ENCODE measurements around the gene CACNA1I. TPM values are rescaled to one million over a fixed set of nuclear protein-coding genes. Genes with fewer than 3 reads are reported as not detected.

Gene CACNA1I
- total and polyA plus RNA-seq, 7 donors, result 0.01 to 0.14 (median 0.04) TPM; not detected in 2

DNA sequence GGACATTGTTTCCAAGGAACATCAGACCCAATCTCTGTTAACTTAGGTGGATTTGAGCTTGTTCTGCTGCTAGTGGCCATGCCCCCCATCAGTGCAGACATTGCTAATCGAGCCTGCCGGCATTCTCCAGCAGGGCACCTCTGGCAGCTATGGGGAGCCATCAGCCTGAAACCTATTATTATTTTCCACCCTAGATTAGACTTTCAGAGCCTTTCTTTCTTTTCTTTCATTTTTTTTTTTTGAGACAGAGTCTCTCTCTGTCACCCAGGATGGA, 4.9 kb downstream of the CACNA1I start:
- Histone ChIP-seq H3K27ac (no peak overlapping the region), H3K9me3 (no peaks in the 10 kb centered on the region), H3K27me3 (ENCODE audit: insufficient read depth in 3 of 3, low read length in 2 of 3) (peaks cover 0 to 29% (median 8%) of the 10 kb centered on the region in 3 donors), H3K4me3 (no peak overlapping the region), H3K4me1 (no peaks in the 10 kb centered on the region), H3K36me3 (ENCODE audit: insufficient read depth in 1 of 2, low read depth in 1 of 2) (no peaks in the 10 kb centered on the region)
- intact Hi-C loops (cut with DNase I), result loop anchor here in 1 of 2 donors (10.0 kb wide), 1 partner anchor 389 kb away; the partner anchor contains the start of gene TMA7B
- DNase-seq (no peak), ATAC-seq (no peak)
- WGBS, 3 donors, result 82 to 89% (median 83%) methylated on average over 2 of the region's 2 CpGs
- TF ChIP-seq CTCF (IDR thresholded peaks at IDR 0.05), result no peak

DNA sequence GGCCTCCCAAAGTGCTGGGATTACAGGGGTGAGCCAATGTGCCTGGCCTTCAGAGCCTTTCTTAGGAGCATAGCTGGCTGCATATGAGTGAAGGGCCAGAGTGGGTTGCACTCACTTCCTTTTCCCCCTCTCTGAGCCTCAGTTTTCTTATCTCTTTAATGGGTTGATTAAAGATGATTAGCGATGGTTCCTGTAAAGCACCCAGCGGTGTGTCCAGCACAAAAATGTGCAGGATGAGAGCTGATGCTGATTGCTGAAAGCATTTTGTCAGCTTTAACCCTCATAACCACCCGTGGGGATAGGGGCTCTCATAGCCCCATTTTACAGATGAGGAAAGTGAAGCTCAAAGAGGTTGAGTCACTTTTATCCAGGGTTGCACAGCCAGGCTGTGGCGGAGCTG, 5.5 kb downstream of the CACNA1I start:
- intact Hi-C loops (cut with DNase I), result loop anchor here in 1 of 2 donors (10.0 kb wide), 1 partner anchor 389 kb away; the partner anchor contains the start of gene TMA7B
- DNase-seq (no peak), ATAC-seq (no peak)
- H3K36me3 ChIP-seq (ENCODE audit: insufficient read depth in 1 of 2, low read depth in 1 of 2), result no peaks in the 10 kb centered on the region
- peaks cover 0 to 34% (median 8%) of the 10 kb centered on the region in 3 donors for H3K27me3 ChIP-seq (ENCODE audit: insufficient read depth in 3 of 3, low read length in 2 of 3)
- no peak overlapping the region for H3K4me3 ChIP-seq
- H3K4me1 ChIP-seq, result no peaks in the 10 kb centered on the region
- 79 to 89% (median 83%) methylated on average over 4 of the region's 4 CpGs for WGBS, 3 donors
- no peaks in the 10 kb centered on the region for H3K9me3 ChIP-seq
- no peak overlapping the region for H3K27ac ChIP-seq
- TF ChIP-seq CTCF (IDR thresholded peaks at IDR 0.05), result no peak

- Histone ChIP-seq H3K9me3 (no peaks in the 10 kb centered on the region), H3K36me3 (ENCODE audit: insufficient read depth in 1 of 2, low read depth in 1 of 2) (no peaks in the 10 kb centered on the region), H3K27me3 (ENCODE audit: insufficient read depth in 3 of 3, low read length in 2 of 3) (peaks cover 0 to 40% (median 8%) of the 10 kb centered on the region in 3 donors), H3K4me1 (no peaks in the 10 kb centered on the region), H3K4me3 (no peak overlapping the region), H3K27ac (no peak overlapping the region)
- DNase-seq (no peak), ATAC-seq (no peak)
- intact Hi-C loops (cut with DNase I), result loop anchor here in 1 of 2 donors (10.0 kb wide), 1 partner anchor 387 kb away; the partner anchor contains the start of gene TMA7B
- TF ChIP-seq CTCF (IDR thresholded peaks at IDR 0.05), result no peak
- WGBS, 3 donors, result 78 to 85% (median 78%) methylated on average over 21 of the region's 21 CpGs
Observed at GRCh38 chr22:39577366-39577765, 6.8 kb downstream of the CACNA1I start.

DNA sequence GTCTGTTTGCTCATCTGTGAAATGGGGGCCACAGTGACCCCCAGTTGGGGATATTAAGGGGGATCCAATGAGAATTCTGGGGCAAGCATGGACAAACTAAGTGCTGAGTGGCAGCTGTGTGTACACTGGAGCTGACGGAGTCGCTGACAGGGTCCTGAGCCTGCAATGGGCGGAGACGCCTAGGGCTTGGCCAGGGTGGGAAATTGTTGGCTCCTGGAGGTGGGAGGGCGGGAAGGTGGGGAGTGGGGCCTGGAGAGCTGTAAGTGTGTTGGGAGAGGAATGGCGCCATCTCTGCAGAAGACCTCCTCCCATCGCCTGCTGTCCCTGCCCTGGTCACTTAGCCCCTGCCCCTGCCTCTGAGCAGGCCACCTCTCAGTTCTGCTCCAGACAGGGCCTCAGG, 7.3 kb downstream of the CACNA1I start:
- H3K27ac ChIP-seq, result no peak overlapping the region
- no peak for TF ChIP-seq CTCF (IDR thresholded peaks at IDR 0.05)
- H3K9me3 ChIP-seq, result no peaks in the 10 kb centered on the region
- H3K4me1 ChIP-seq, result no peaks in the 10 kb centered on the region
- no peak overlapping the region for H3K4me3 ChIP-seq
- DNase-seq (no peak), ATAC-seq (no peak)
- intact Hi-C loops (cut with DNase I), result loop anchor here in 1 of 2 donors (10.0 kb wide), 1 partner anchor 387 kb away; the partner anchor contains the start of gene TMA7B
- H3K27me3 ChIP-seq (ENCODE audit: insufficient read depth in 3 of 3, low read length in 2 of 3), result peaks cover 0 to 40% (median 8%) of the 10 kb centered on the region in 3 donors
- 84 to 89% (median 86%) methylated on average over 6 to 7 of the region's 7 CpGs for WGBS, 3 donors
- H3K36me3 ChIP-seq (ENCODE audit: insufficient read depth in 1 of 2, low read depth in 1 of 2), result no peaks in the 10 kb centered on the region

GRCh38 chr22:39580006-39580441, 9.5 kb downstream of the CACNA1I start:
- no peak for TF ChIP-seq CTCF (IDR thresholded peaks at IDR 0.05)
- ATAC-seq (no peak), DNase-seq (no peak)
- H3K27ac ChIP-seq, result no peak overlapping the region
- no peak overlapping the region for H3K4me3 ChIP-seq
- H3K4me1 ChIP-seq, result no peaks in the 10 kb centered on the region
- H3K27me3 ChIP-seq (ENCODE audit: insufficient read depth in 3 of 3, low read length in 2 of 3), result peaks cover 0 to 40% (median 8%) of the 10 kb centered on the region in 3 donors
- intact Hi-C loops (cut with DNase I), result no loop called here
- WGBS, 3 donors, result 25 to 50% (median 34%) methylated on average over 5 of the region's 5 CpGs
- H3K9me3 ChIP-seq, result no peaks in the 10 kb centered on the region
- H3K36me3 ChIP-seq (ENCODE audit: insufficient read depth in 1 of 2, low read depth in 1 of 2), result no peaks in the 10 kb centered on the region

All from psoas muscle (tissue), 8 donors.